Common myeloid progenitor, CD34-positive (primary cell): Measurements from ENCODE around the gene KCNMA1.
"Not testable (repeated sequence)": the region's sequence is repeated elsewhere in the genome, so short reads cannot be mapped to it uniquely, and the experiment has no call there.

Source experiments
- CTCF ChIA-PET: fragments of 350-600 bp; sonication (Branson Sonifier 250); formaldehyde crosslinking; loops from one replicate; lab custom pipeline; 2021; ENCODE audit warnings: antibody characterized with exemption; lab: Charles Lee
- POLR2A ChIA-PET: fragments of 350-600 bp; sonication (Branson Sonifier 250); formaldehyde crosslinking; loops from one replicate; lab custom pipeline; 2021; ENCODE audit warnings: antibody characterized with exemption; lab: Charles Lee
- DNase-seq, 3 donors: peaks; one replicate each; pipeline versions ENCODE4 v3.0.0 to v3.0.0-alpha.2; 2013
- H3K27ac ChIP-seq, 2 experiments: 1 replicate in 1 of 2; 2 replicates in 1 of 2; pipeline ENCODE4 v1.7.0; 2013; ENCODE audit warnings: inconsistent platforms in 2 of 2, low read length in 2 of 2, mild to moderate bottlenecking in 2 of 2, low read depth in 1 of 2, moderate library complexity in 1 of 2; ENCODE audit not compliant: severe bottlenecking in 2 of 2, insufficient read depth in 1 of 2, poor library complexity in 1 of 2
- H3K27me3 ChIP-seq, 5 experiments: replicated peaks in 2 of 5; 1 replicate in 3 of 5; 2 replicates in 2 of 5; pipeline versions ENCODE4 v1.6.1 to v1.7.0; 2013; ENCODE audit warnings: low read length in 4 of 5, mild to moderate bottlenecking in 2 of 5, moderate library complexity in 2 of 5, inconsistent platforms in 1 of 5; ENCODE audit not compliant: insufficient read depth in 5 of 5, control insufficient read depth in 4 of 5
- H3K36me3 ChIP-seq, 4 experiments: 1 replicate in 2 of 4; 2 replicates in 2 of 4; pipeline versions ENCODE4 v1.6.1 to v1.7.0; 2013; ENCODE audit warnings: low read length in 3 of 4, control low read depth in 1 of 4, mild to moderate bottlenecking in 1 of 4; ENCODE audit not compliant: control insufficient read depth in 4 of 4, insufficient read depth in 4 of 4
- H3K4me1 ChIP-seq, 4 experiments: 1 replicate in 3 of 4; 2 replicates in 1 of 4; pipeline versions ENCODE4 v1.6.1 to v1.7.1; 2013; ENCODE audit warnings: low read length in 3 of 4, mild to moderate bottlenecking in 3 of 4, control low read depth in 1 of 4, inconsistent platforms in 1 of 4, moderate library complexity in 1 of 4; ENCODE audit not compliant: control insufficient read depth in 4 of 4, insufficient read depth in 4 of 4; ENCODE audit errors: control extremely low read depth in 1 of 4
- H3K4me3 ChIP-seq, 7 experiments: 1 replicate in 4 of 7; 2 replicates in 3 of 7; pipeline versions ENCODE4 v1.5.1 to v1.7.0; 2013; ENCODE audit warnings: mild to moderate bottlenecking in 7 of 7, low read length in 6 of 7, moderate library complexity in 6 of 7, inconsistent platforms in 2 of 7, low read depth in 2 of 7, control low read depth in 1 of 7; ENCODE audit not compliant: insufficient read depth in 4 of 7, control insufficient read depth in 1 of 7; ENCODE audit errors: extremely low read depth in 1 of 7
- H3K9me3 ChIP-seq, 5 experiments: 1 replicate in 4 of 5; 2 replicates in 1 of 5; pipeline versions ENCODE4 v1.6.1 to v1.7.1; 2013; ENCODE audit warnings: low read length in 4 of 5, mild to moderate bottlenecking in 2 of 5, inconsistent platforms in 1 of 5, low read depth in 1 of 5, moderate library complexity in 1 of 5; ENCODE audit not compliant: control insufficient read depth in 4 of 5, insufficient read depth in 2 of 5; ENCODE audit errors: control extremely low read depth in 1 of 5
- WGBS: methylation state at CpG from one replicate; pipeline ENCODE4 v1.1.5; 2013; ENCODE audit not compliant: insufficient coverage; 5-methylcytosine and 5-hydroxymethylcytosine counted together

KCNMA1 gene

DNA sequence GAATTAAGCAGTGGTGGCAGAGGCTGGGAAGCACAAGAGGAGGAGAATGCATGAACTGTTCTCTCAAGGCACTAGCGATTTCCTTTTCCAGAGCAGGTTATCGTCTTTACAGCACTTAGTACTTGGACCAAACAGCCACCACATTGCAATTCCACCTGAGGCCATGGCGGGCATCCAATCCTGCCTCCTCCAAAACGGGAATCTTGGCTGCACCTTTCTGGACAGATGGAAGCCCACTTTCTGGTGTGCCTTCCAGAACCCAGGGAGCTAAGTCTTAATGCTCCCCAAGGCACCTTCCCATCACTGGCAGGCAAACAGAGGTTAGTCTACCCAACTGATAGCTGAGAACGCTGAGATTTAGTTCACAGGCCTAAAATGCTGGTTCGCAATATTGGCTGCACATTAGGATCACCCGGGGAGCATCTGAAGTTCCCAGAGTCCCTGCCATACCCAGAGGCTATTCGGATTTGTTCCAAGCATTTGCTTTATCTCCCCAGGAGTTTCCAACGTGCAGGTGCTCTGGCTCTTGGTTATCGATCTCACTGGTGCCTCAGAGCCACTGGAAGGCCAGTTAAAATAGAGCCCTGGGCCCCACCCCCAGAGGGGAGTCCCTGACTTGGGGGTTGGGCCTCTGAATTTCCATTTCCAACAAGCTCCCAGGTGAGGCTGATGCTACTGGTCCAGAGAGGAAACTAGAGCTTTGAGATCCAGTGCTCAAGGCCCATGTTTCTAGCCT is 62.2 kb downstream of the KCNMA1 start:
- no peaks in the 10 kb centered on the region for H3K9me3 ChIP-seq
- no peaks in the 10 kb centered on the region for H3K4me1 ChIP-seq
- no peak for DNase-seq
- 95% methylated on average over 10 of the region's 10 CpGs for WGBS
- CTCF ChIA-PET = interaction anchor here (1.4 kb wide), 1 partner anchor 10 kb away, joined by 3 read pairs; no protein-coding TSS in a partner anchor
- no peak overlapping the region for H3K27ac ChIP-seq
- POLR2A ChIA-PET = no interaction called here
- peaks cover 0 to 2% (median 0%) of the 10 kb centered on the region in 5 experiments for H3K27me3 ChIP-seq
- no peaks in the 10 kb centered on the region for H3K36me3 ChIP-seq
- H3K4me3 ChIP-seq = no peak overlapping the region

DNA sequence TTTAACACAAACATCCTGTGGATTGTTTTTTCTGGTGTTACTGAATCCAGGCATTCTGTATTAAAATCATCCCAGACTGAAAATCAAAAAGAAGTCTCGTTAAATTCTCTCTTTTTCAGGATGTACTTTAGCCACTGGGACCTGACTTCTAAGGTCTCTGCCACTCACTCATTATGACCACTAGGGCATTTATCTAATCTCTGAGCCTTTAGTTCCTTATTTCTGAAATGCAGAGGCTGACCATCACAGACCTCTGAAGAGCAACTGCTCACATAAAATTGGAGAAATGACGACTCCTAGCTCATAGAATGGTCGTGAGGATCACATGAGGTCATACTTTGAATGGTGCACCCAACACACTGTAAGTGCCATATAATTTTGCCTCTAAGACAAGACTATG is 63.2 kb downstream of the KCNMA1 start:
- POLR2A ChIA-PET = no interaction called here

DNA sequence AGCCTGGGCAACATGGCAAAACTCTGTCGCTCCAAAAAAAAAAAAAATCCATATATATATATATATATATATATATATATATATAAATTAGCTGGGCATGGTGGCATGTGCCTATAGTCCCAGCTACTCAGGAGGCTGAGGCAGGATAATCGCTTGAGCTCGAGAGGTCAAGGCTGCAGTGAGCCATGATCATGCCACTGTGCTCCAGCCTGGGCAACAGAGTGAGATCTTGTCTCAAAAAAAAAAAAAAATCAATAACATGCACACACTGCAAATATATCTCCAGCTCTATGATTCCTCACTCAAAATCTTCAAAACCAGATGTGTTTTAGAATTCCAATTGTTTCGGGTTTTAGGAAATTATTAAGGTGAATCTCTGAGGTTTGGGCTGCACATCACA is 65.1 kb downstream of the KCNMA1 start:
- no CpG with 5 or more reads among the region's 4 CpGs for WGBS
- H3K27ac ChIP-seq = not testable (repeated sequence)

More for the DNA sequence above, 63.2 kb downstream of the KCNMA1 start:
- no peak overlapping the region for H3K27ac ChIP-seq
- CTCF ChIA-PET = interaction anchor here (1.4 kb wide), 1 partner anchor 11 kb away, joined by 3 read pairs; no protein-coding TSS in a partner anchor
- no peaks in the 10 kb centered on the region for H3K36me3 ChIP-seq
- no peaks in the 10 kb centered on the region for H3K9me3 ChIP-seq
- peak in 1 of 3 donors; percentile 5 for DNase-seq
- 100% methylated on average over 1 of the region's 3 CpGs for WGBS
- no peaks in the 10 kb centered on the region for H3K4me1 ChIP-seq
- peaks cover 0 to 2% (median 0%) of the 10 kb centered on the region in 5 experiments for H3K27me3 ChIP-seq
- H3K4me3 ChIP-seq = no peak overlapping the region

DNA sequence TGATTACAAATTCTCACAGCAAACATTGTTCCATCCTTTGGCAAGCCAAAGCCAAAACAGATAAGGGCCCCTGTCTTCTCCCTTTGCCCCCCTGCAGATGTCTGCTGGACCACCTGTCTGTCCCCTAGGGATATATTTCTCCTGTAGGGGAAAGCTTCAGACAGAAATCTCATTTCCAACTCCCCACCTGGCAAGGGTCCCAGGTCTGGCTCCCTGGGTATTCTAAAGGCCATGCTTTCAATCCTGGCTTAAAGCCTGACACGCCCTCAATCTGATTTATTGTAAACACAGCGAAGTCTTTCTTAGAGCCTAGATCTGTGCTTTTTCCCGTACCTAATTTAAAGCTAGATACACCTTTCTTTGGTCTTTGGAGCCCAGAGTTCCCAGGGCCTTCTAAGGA is 66.1 kb downstream of the KCNMA1 start:
- Histone ChIP-seq H3K4me3 (no peak overlapping the region), H3K9me3 (no peaks in the 10 kb centered on the region), H3K4me1 (no peaks in the 10 kb centered on the region), H3K36me3 (no peaks in the 10 kb centered on the region), H3K27ac (no peak overlapping the region), H3K27me3 (peaks cover 0 to 13% (median 1%) of the 10 kb centered on the region in 5 experiments)
- POLR2A ChIA-PET = no interaction called here
- WGBS = 87% methylated on average over 3 of the region's 3 CpGs
- CTCF ChIA-PET = no interaction called here
- no peak for DNase-seq

More for the DNA sequence above, 65.1 kb downstream of the KCNMA1 start:
- POLR2A ChIA-PET, DNase-seq, H3K27me3 ChIP-seq, H3K36me3 ChIP-seq, H3K9me3 ChIP-seq, H3K4me3 ChIP-seq, H3K4me1 ChIP-seq: not testable (repeated sequence)
- CTCF ChIA-PET = interaction anchor here (0.6 kb wide), 3 partner anchors 12 to 269 kb away, joined by 3 to 4 read pairs (median 3); no protein-coding TSS in a partner anchor

DNA sequence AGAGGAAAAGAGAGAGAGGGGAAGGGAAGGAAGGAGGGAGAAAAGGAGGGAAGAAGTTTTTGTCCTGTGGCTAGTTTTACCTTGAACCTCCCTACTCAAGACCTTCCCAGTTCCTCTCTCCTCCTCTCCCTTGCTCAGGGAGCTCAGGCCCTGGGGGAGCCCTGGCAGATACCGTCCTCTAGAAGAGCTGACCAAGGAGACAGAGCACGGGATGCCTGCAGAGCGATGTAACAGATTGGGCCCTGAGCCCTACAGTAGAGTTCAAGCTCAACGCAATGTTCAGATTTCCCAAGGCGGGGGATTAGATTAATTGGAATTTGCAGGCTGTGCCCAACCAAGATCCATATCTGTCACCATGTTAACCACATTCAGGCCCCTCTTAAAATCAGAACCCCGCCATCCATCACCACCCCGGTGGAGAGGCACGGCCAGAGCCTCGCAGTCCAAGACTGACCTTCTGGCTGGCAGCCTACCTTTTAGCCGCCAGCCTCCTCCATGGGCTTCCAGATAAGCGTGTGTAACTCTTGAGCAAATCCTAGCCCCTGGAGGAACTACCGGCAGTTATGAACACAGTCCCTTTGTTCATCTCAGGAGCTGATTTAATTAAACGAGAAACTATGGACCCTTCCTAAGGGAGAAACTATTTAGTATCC is 70.6 kb downstream of the KCNMA1 start:
- WGBS = 99% methylated on average over 12 of the region's 13 CpGs
- CTCF ChIA-PET = no interaction called here
- no peak overlapping the region for H3K4me3 ChIP-seq
- H3K4me1 ChIP-seq = no peaks in the 10 kb centered on the region
- POLR2A ChIA-PET = no interaction called here
- H3K36me3 ChIP-seq = no peaks in the 10 kb centered on the region
- H3K27ac ChIP-seq = no peak overlapping the region
- H3K9me3 ChIP-seq = no peaks in the 10 kb centered on the region
- DNase-seq = no peak
- H3K27me3 ChIP-seq = peaks cover 0 to 33% (median 16%) of the 10 kb centered on the region in 5 experiments

DNA sequence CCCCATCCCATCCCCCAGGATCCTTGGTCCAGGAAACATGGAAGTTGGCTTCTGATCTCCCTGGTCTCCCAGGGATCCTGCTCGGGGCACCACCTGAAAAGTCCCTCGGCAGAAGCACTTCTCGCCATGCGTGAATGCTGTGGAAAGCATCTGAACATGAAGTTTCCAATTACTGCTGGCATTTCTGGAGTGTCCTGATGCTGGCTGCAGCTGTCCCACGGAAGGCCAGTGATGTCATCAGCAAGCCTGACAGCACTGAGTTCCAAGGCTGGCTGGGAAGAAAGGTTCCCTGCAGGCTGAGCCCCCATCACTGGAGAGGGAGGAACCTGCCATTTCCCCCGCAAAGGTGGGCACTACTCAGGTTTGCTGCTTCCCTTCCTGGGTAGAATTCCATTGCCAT is 71.4 kb downstream of the KCNMA1 start:
- CTCF ChIA-PET = no interaction called here
- WGBS = 78% methylated on average over 5 of the region's 6 CpGs
- Histone ChIP-seq H3K4me1 (no peaks in the 10 kb centered on the region), H3K27me3 (peaks cover 0 to 33% (median 16%) of the 10 kb centered on the region in 5 experiments), H3K4me3 (no peak overlapping the region), H3K27ac (no peak overlapping the region), H3K36me3 (no peaks in the 10 kb centered on the region), H3K9me3 (no peaks in the 10 kb centered on the region)
- POLR2A ChIA-PET = no interaction called here
- DNase-seq = no peak

DNA sequence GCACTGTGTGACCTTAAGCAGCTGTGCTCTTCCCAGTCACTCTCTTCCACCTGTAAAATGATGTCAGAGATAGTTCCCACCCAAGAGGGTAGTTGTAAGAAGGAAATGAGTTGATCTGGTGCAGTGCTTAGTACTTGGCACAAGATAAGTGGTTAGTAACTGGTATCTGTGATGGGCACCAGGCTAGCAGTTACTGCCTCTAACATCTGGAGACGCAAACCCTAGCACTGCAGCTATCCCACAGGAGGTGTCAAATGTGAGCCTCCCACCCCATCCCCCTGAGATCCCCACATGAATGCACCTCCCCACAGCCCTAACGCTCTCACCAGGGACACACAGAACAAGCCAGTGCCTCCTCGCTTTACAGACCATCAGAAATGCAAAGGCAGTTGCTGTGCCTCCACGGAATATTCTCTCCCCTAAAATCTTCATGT is 72.0 kb downstream of the KCNMA1 start:
- no peaks in the 10 kb centered on the region for H3K9me3 ChIP-seq
- H3K27me3 ChIP-seq = peaks cover 0 to 33% (median 17%) of the 10 kb centered on the region in 5 experiments
- no peak for DNase-seq
- no peak overlapping the region for H3K4me3 ChIP-seq
- CTCF ChIA-PET = no interaction called here
- no peaks in the 10 kb centered on the region for H3K36me3 ChIP-seq
- no peaks in the 10 kb centered on the region for H3K4me1 ChIP-seq
- 83% methylated on average over 2 of the region's 4 CpGs for WGBS
- POLR2A ChIA-PET = no interaction called here
- H3K27ac ChIP-seq = no peak overlapping the region
